H1 (cell line): ENCODE measurements around the gene ZFP36L2. TPM values are rescaled to one million over a fixed set of nuclear protein-coding genes. Genes with fewer than 3 reads are reported as not detected.

Source experiments
- CTCF ChIA-PET: fragments of 300-600 bp; sonication (Branson Sonifier 250); formaldehyde crosslinking; loops from one replicate; lab custom pipeline; 2021; ENCODE audit not compliant: partially characterized antibody; lab: Charles Lee
- POLR2A ChIA-PET: fragments of 300-600 bp; sonication (Branson Sonifier 250); formaldehyde crosslinking; loops from one replicate; lab custom pipeline; 2021; ENCODE audit warnings: inconsistent platforms; ENCODE audit not compliant: partially characterized antibody; lab: Charles Lee
- DNase-seq, 2 experiments: peaks; one replicate each; pipeline versions ENCODE4 v3.0.0 to v3.0.0-alpha.2; 2010 to 2022; ENCODE audit warnings: low spot score in 2 of 2, low read depth in 1 of 2, mixed read lengths in 1 of 2
- FAIRE-seq: peaks from 2 replicates; lab custom pipeline; 2011; peaks lifted over from hg19 to GRCh38; lab: Jason Lieb, UNC
- H2AFZ ChIP-seq: 2 replicates; pipeline ENCODE4 v1.8.1; 2012; ENCODE audit warnings: low read length, inconsistent platforms
- H2AK5ac ChIP-seq: 2 replicates; pipeline ENCODE4 v1.6.1; 2013; ENCODE audit warnings: low read depth, low read length
- H2BK120ac ChIP-seq: replicated peaks from 2 replicates; pipeline ENCODE3; 2013; ENCODE audit warnings: low read depth, low read length, inconsistent platforms
- H2BK12ac ChIP-seq: 2 replicates; pipeline ENCODE4 v1.6.1; 2013; ENCODE audit warnings: low read depth, low read length
- H2BK15ac ChIP-seq: 2 replicates; pipeline ENCODE4 v1.6.1; 2013; ENCODE audit warnings: low read length
- H2BK20ac ChIP-seq: 2 replicates; pipeline ENCODE4 v1.6.1; 2013; ENCODE audit warnings: low read length
- H2BK5ac ChIP-seq: 2 replicates; pipeline ENCODE4 v1.6.1; 2013; ENCODE audit warnings: low read depth, low read length
- H3K14ac ChIP-seq: 2 replicates; pipeline ENCODE4 v1.6.1; 2013; ENCODE audit warnings: inconsistent platforms; ENCODE audit not compliant: insufficient read length
- H3K18ac ChIP-seq: 2 replicates; pipeline ENCODE4 v1.6.1; 2013; ENCODE audit warnings: low read length; ENCODE audit errors: extremely low read depth
- H3K23ac ChIP-seq: 2 replicates; pipeline ENCODE4 v1.6.1; 2013; ENCODE audit warnings: inconsistent platforms; ENCODE audit not compliant: insufficient read length
- H3K23me2 ChIP-seq: 2 replicates; pipeline ENCODE4 v1.6.1; 2013; ENCODE audit warnings: low read depth, low read length
- H3K27ac ChIP-seq: 2 replicates; pipeline ENCODE4 v1.6.1; 2011; ENCODE audit warnings: low read depth, low read length, inconsistent platforms
- H3K27me3 ChIP-seq, 4 experiments: replicated peaks in 1 of 4; 1 replicate in 1 of 4; 2 replicates in 3 of 4; pipeline versions ENCODE4 v1.6.1 to v1.8.1; 2011 to 2013; ENCODE audit warnings: low read length in 3 of 4, mild to moderate bottlenecking in 3 of 4, inconsistent platforms in 2 of 4, mixed read lengths in 2 of 4, moderate library complexity in 1 of 4; ENCODE audit not compliant: control insufficient read depth in 3 of 4, insufficient read depth in 3 of 4; ENCODE audit errors: extremely low read depth in 1 of 4
- H3K36me3 ChIP-seq, 4 experiments: 2 replicates each; pipeline versions ENCODE4 v1.6.1 to v1.8.1; 2011 to 2013; ENCODE audit warnings: mild to moderate bottlenecking in 4 of 4, low read length in 3 of 4, moderate library complexity in 2 of 4, control low read depth in 1 of 4, inconsistent platforms in 1 of 4; ENCODE audit not compliant: insufficient read depth in 4 of 4, control insufficient read depth in 2 of 4
- H3K4ac ChIP-seq: replicated peaks from 2 replicates; pipeline ENCODE3; 2013; ENCODE audit warnings: low read length, low read depth, mixed read lengths, inconsistent platforms; ENCODE audit not compliant: insufficient read length
- H3K4me1 ChIP-seq, 4 experiments: replicated peaks in 1 of 4; 1 replicate in 1 of 4; 2 replicates in 3 of 4; pipeline versions ENCODE4 v1.6.1 to v1.8.1; 2011 to 2013; ENCODE audit warnings: low read length in 3 of 4, inconsistent platforms in 2 of 4, mixed read lengths in 1 of 4; ENCODE audit not compliant: insufficient read depth in 4 of 4, control insufficient read depth in 3 of 4
- H3K4me2 ChIP-seq, 2 experiments: 2 replicates each; pipeline versions ENCODE4 v1.6.1 to v1.8.1; 2011 to 2013; ENCODE audit warnings: low read depth in 2 of 2, low read length in 2 of 2, control low read depth in 1 of 2, inconsistent platforms in 1 of 2, mild to moderate bottlenecking in 1 of 2; ENCODE audit not compliant: insufficient read depth in 1 of 2
- H3K4me3 ChIP-seq, 4 experiments: fragments of 200-600, 300-600 bp in 1 of 4; sonication (generic), shearing (Covaris generic), sonication (Bioruptor Twin) in 1 of 4; 2 replicates each; pipeline versions ENCODE4 v1.5.1 to v1.8.1; 2011 to 2016; ENCODE audit warnings: low read length in 4 of 4, low read depth in 3 of 4, control low read depth in 2 of 4, inconsistent platforms in 2 of 4, mild to moderate bottlenecking in 2 of 4, mixed read lengths in 1 of 4, moderate library complexity in 1 of 4; ENCODE audit not compliant: insufficient read depth in 2 of 4; ENCODE audit errors: extremely low read depth in 1 of 4
- H3K56ac ChIP-seq: replicated peaks from 2 replicates; pipeline ENCODE3; 2013; ENCODE audit warnings: low read depth, mild to moderate bottlenecking, mixed read lengths, low read length, inconsistent platforms; ENCODE audit not compliant: insufficient read length
- H3K79me1 ChIP-seq: 2 replicates; pipeline ENCODE4 v1.6.1; 2013; ENCODE audit warnings: low read depth, low read length, control low read depth
- H3K79me2 ChIP-seq, 2 experiments: 2 replicates each; pipeline versions ENCODE4 v1.6.1 to v1.8.1; 2012 to 2013; ENCODE audit warnings: low read length in 2 of 2, mild to moderate bottlenecking in 2 of 2, inconsistent platforms in 1 of 2; ENCODE audit not compliant: insufficient read depth in 2 of 2, control insufficient read depth in 1 of 2
- H3K9ac ChIP-seq, 4 experiments: replicated peaks in 1 of 4; 1 replicate in 1 of 4; 2 replicates in 3 of 4; pipeline versions ENCODE4 v1.6.1 to v1.8.1; 2011 to 2013; ENCODE audit warnings: low read depth in 3 of 4, low read length in 3 of 4, control low read depth in 2 of 4, mild to moderate bottlenecking in 2 of 4, moderate library complexity in 2 of 4, inconsistent platforms in 1 of 4; ENCODE audit errors: extremely low read depth in 1 of 4
- H3K9me3 ChIP-seq, 2 experiments: 2 replicates each; pipeline versions ENCODE4 v1.6.1 to v1.8.1; 2012 to 2013; ENCODE audit warnings: mild to moderate bottlenecking in 2 of 2, moderate library complexity in 2 of 2, control low read depth in 1 of 2, inconsistent platforms in 1 of 2, low read depth in 1 of 2, low read length in 1 of 2, mixed read lengths in 1 of 2; ENCODE audit not compliant: insufficient read depth in 2 of 2
- H4K20me1 ChIP-seq, 2 experiments: replicated peaks in 1 of 2; 2 replicates each; pipeline versions ENCODE3 to v1.8.1; 2011 to 2013; ENCODE audit warnings: inconsistent platforms in 2 of 2, low read length in 2 of 2, mild to moderate bottlenecking in 1 of 2; ENCODE audit not compliant: insufficient read depth in 2 of 2, control insufficient read depth in 1 of 2
- H4K5ac ChIP-seq: 2 replicates; pipeline ENCODE4 v1.6.1; 2013; ENCODE audit warnings: low read length, low read depth, mixed read lengths, inconsistent platforms; ENCODE audit not compliant: insufficient read length
- H4K8ac ChIP-seq: 2 replicates; pipeline ENCODE4 v1.8.0; 2013; ENCODE audit warnings: mild to moderate bottlenecking, moderate library complexity, low read length, inconsistent platforms; ENCODE audit not compliant: insufficient read depth; ENCODE audit errors: extremely low read depth
- H4K91ac ChIP-seq: replicated peaks from 2 replicates; pipeline ENCODE3; 2013; ENCODE audit warnings: low read length, mixed read lengths, inconsistent platforms; ENCODE audit not compliant: insufficient read length
- ATF3 ChIP-seq: IDR thresholded peaks from 2 replicates; pipeline ENCODE4 v1.6.1; 2011; ENCODE audit warnings: low read depth, mild to moderate bottlenecking, low read length; ENCODE audit not compliant: insufficient read depth
- CHD1 ChIP-seq: IDR thresholded peaks from 2 replicates; pipeline ENCODE4 v1.6.1; 2012; ENCODE audit warnings: low read depth, low read length, improper control_type of control experiment
- GTF2F1 ChIP-seq: IDR thresholded peaks from 2 replicates; pipeline ENCODE4 v1.6.1; 2012; ENCODE audit warnings: low read depth, low read length, improper control_type of control experiment, borderline replicate concordance
- HDAC2 ChIP-seq, 2 experiments: fragments of 300-600 bp in 1 of 2; sonication (generic) in 1 of 2; IDR thresholded peaks; 2 replicates each; pipeline ENCODE4 v1.6.1; 2011 to 2012; ENCODE audit warnings: low read depth in 2 of 2, low read length in 2 of 2, mild to moderate bottlenecking in 2 of 2, moderate library complexity in 2 of 2, borderline replicate concordance in 1 of 2, inconsistent platforms in 1 of 2
- TCF12 ChIP-seq: IDR thresholded peaks from 2 replicates; pipeline ENCODE4 v1.6.1; 2011; ENCODE audit warnings: low read depth, mild to moderate bottlenecking, low read length
- ZNF274 ChIP-seq: IDR thresholded peaks from 2 replicates; pipeline ENCODE4 v1.7.0; 2012; ENCODE audit warnings: low read length, borderline replicate concordance; ENCODE audit errors: extremely low read depth
- WGBS, 2 experiments: shearing (Covaris generic) in 1 of 2; methylation state at CpG; one replicate each; pipeline versions ENCODE4 v1.1.6 to v1.1.7; 2013 to 2015; ENCODE audit warnings: low lambda C conversion rate in 2 of 2, mixed read lengths in 2 of 2, inconsistent platforms in 1 of 2, low coverage in 1 of 2, missing lambda C conversion rate in 1 of 2; ENCODE audit not compliant: insufficient replicate concordance in 2 of 2, insufficient coverage in 1 of 2, insufficient read length in 1 of 2; ENCODE audit errors: extremely low coverage in 1 of 2, missing lambda C conversion rate in 1 of 2; 5-methylcytosine and 5-hydroxymethylcytosine counted together
- polyA plus RNA-seq, 7 experiments: library from polyadenylated mRNA; depleted of rRNA in 3 of 7; stranded (reverse) in 5 of 7; unstranded in 2 of 7; fragments of >200 nt in 5 of 7; fragments of 200-250 nt in 2 of 7; gene quantifications; 1 replicate in 5 of 7; 2 replicates in 1 of 7; 4 replicates in 1 of 7; pipeline versions ENCODE4 v1.2.1 to v1.2.3, GENCODE V29; 2011 to 2013; ENCODE audit warnings: missing spikeins in 2 of 7, mixed read lengths in 2 of 7
- total RNA-seq: library from RNA; stranded (reverse); fragmentation: NEBNext Ultra II Directional; extraction: Animal tissue kit (Norgen Biotek cat#: 25700); gene quantifications from 2 replicates; pipeline ENCODE4 v1.2.1, GENCODE V29; 2021
- TF ChIP-seq, protein P1 (sequence below): IDR thresholded peaks from 2 replicates; pipeline ENCODE4 v1.6.1; 2012; ENCODE audit warnings: inconsistent platforms

ZFP36L2 gene
- total and polyA plus RNA-seq, 2 of the 8 experiments (the other 6 are each of a cell fraction or from before 2014, with no cell fraction given), result 13.4 to 102 TPM

- H2BK20ac ChIP-seq, result no peak overlapping the region
- no peak overlapping the region for H3K23ac ChIP-seq
- 0 out of 7 replicates have a peak overlapping the region, but pooled peaks of 2 of the 4 experiments have one; percentile 2 to 34 for H3K9ac ChIP-seq
- H3K4me3 ChIP-seq, result peak overlapping the region in 2 of 4 experiments; percentile 29 to 83; a peak in 4 of 8 replicates
- no peak overlapping the region for H2AK5ac ChIP-seq
- H3K79me2 ChIP-seq, result peaks cover 12 to 42% of the 10 kb centered on the region in 2 experiments
- ChIA-PET POLR2A (interaction anchor here (0.7 to 8.6 kb wide), 6 partner anchors 9 to 60 kb away, joined by 3 to 52 read pairs (median 4); no protein-coding TSS in a partner anchor), CTCF (interaction anchor here (0.7 to 6.5 kb wide), 14 partner anchors 9 to 273 kb away, joined by 3 to 67 read pairs (median 5); no protein-coding TSS in a partner anchor)
- H4K8ac ChIP-seq, result no peak overlapping the region; the same call in 1 of the 2 replicates
- peaks cover 11% of the 10 kb centered on the region for H3K23me2 ChIP-seq
- H2BK12ac ChIP-seq, result peak overlapping the region; percentile 5; the same call in 1 of the 2 replicates
- no peak overlapping the region for H3K4ac ChIP-seq
- H3K9me3 ChIP-seq, result no peaks in the 10 kb centered on the region
- H2BK15ac ChIP-seq, result no peak overlapping the region
- DNase-seq, result no peak
- H2BK5ac ChIP-seq, result peak overlapping the region; percentile 100; the same call in 1 of the 2 replicates
- H3K4me1 ChIP-seq, result peaks cover 20 to 45% (median 25%) of the 10 kb centered on the region in 4 experiments
- H4K5ac ChIP-seq, result peak overlapping the region; percentile 15
- peak overlapping the region; percentile 44 for H3K18ac ChIP-seq
- peak overlapping the region; percentile 20; the same call in 1 of the 2 replicates for H3K27ac ChIP-seq
- TF ChIP-seq, protein P1, sequence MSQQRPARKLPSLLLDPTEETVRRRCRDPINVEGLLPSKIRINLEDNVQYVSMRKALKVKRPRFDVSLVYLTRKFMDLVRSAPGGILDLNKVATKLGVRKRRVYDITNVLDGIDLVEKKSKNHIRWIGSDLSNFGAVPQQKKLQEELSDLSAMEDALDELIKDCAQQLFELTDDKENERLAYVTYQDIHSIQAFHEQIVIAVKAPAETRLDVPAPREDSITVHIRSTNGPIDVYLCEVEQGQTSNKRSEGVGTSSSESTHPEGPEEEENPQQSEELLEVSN, result no peak
- no peak for TF ChIP-seq CHD1
- no peak for TF ChIP-seq GTF2F1
- TF ChIP-seq TCF12, result no peak
- no peak for TF ChIP-seq HDAC2 (IDR thresholded peaks at IDR 0.05; ENCODE audit: borderline replicate concordance in 1 of 2, low read depth in 2 of 2, low read length in 2 of 2)
- TF ChIP-seq ZNF274, result no peak
- no peak for TF ChIP-seq ATF3
- TF ChIP-seq, all 59 proteins: peak for 0
- Histone ChIP-seq H3K56ac (peak overlapping the region; percentile 12), H2BK120ac (no peak overlapping the region), H3K4me2 (peak overlapping the region; percentile 78 to 80), H2AFZ (no peak overlapping the region), H3K36me3 (peaks cover 2 to 35% (median 17%) of the 10 kb centered on the region in 4 experiments; a peak in 6 of 8 replicates), H3K27me3 (no peaks in the 10 kb centered on the region), H4K91ac (peak overlapping the region; percentile 56), H3K14ac (no peak overlapping the region), H3K79me1 (no peaks in the 10 kb centered on the region), H4K20me1 (peaks cover 11 to 14% of the 10 kb centered on the region in 2 experiments)
- FAIRE-seq, result no peak
- 67% methylated on average over 5 of the region's 5 CpGs; no CpG with 5 or more reads in 1 of the 2 experiments for WGBS, 2 experiments
These were observed 5.7 kb downstream of the ZFP36L2 start for GRCh38 chr2:43220760-43221123.
